OCI-LY7 (cell line): ENCODE results near the gene LPIN2. TPM values are rescaled to one million over a fixed set of nuclear protein-coding genes. Genes with fewer than 3 reads are reported as not detected.

Source experiments
- BruUV-seq: library from RNA; stranded (reverse); fragments of 400-500 nt; replicated peaks from 2 replicates; lab custom pipeline; 2021; lab: Mats Ljungman, UMichigan
- CTCF ChIA-PET: fragments of 300-600 bp; sonication (Branson Sonifier 250); formaldehyde crosslinking; loops from one replicate; lab custom pipeline; 2022; ENCODE audit warnings: antibody characterized with exemption; ENCODE audit not compliant: unreplicated experiment; lab: Charles Lee
- POLR2A ChIA-PET: fragments of 300-600 bp; sonication (Branson Sonifier 250); formaldehyde crosslinking; loops from one replicate; lab custom pipeline; 2022; ENCODE audit warnings: antibody characterized with exemption; lab: Charles Lee
- DNase-seq: peaks from one replicate; pipeline ENCODE4 v3.0.0-alpha.2; 2015; ENCODE audit warnings: low spot score
- H2AFZ ChIP-seq: fragments of 200-600 bp; sonication (generic), shearing (Covaris generic); 2 replicates; pipeline ENCODE4 v1.6.1; 2014; ENCODE audit warnings: mild to moderate bottlenecking, antibody characterized with exemption, low read length, moderate library complexity
- H3K27ac ChIP-seq: fragments of 200-600 bp; sonication (generic); 2 replicates; pipeline ENCODE4 v1.5.1; 2014; ENCODE audit warnings: mixed run types, low read depth, mild to moderate bottlenecking, moderate library complexity, low read length, inconsistent platforms; ENCODE audit not compliant: poor library complexity, severe bottlenecking
- H3K36me3 ChIP-seq: fragments of 200-600 bp; sonication (generic); 2 replicates; pipeline ENCODE4 v1.6.1; 2014; ENCODE audit warnings: mild to moderate bottlenecking, antibody characterized with exemption, low read length, moderate library complexity, mixed read lengths; ENCODE audit not compliant: insufficient read depth
- H3K4me1 ChIP-seq: fragments of 200-600 bp; sonication (generic); 2 replicates; pipeline ENCODE4 v1.5.1; 2014; ENCODE audit warnings: mild to moderate bottlenecking, low read length; ENCODE audit not compliant: insufficient read depth, poor library complexity, severe bottlenecking
- H3K4me2 ChIP-seq: fragments of 200-600 bp; sonication (generic); 2 replicates; pipeline ENCODE4 v1.6.1; 2014; ENCODE audit warnings: mild to moderate bottlenecking, low read length
- H3K4me3 ChIP-seq: fragments of 200-600 bp; sonication (generic); 2 replicates; pipeline ENCODE4 v1.5.1; 2014; ENCODE audit warnings: mild to moderate bottlenecking, low read depth, low read length; ENCODE audit not compliant: poor library complexity, severe bottlenecking
- H3K79me2 ChIP-seq: fragments of 200-600 bp; sonication (generic); 2 replicates; pipeline ENCODE4 v1.6.1; 2016; ENCODE audit warnings: low read depth, mild to moderate bottlenecking, low read length, moderate library complexity, mixed read lengths; ENCODE audit not compliant: insufficient read depth
- H3K9me2 ChIP-seq: fragments of 200-600 bp; sonication (generic); 2 replicates; pipeline ENCODE4 v1.6.1; 2016; ENCODE audit warnings: mild to moderate bottlenecking, low read length, mixed read lengths; ENCODE audit not compliant: insufficient read depth
- H3K9me3 ChIP-seq: fragments of 200-600 bp; sonication (generic); 2 replicates; pipeline ENCODE4 v1.6.1; 2014; ENCODE audit warnings: mild to moderate bottlenecking, mixed run types, low read length, mixed read lengths
- H4K20me1 ChIP-seq: fragments of 200-600 bp; sonication (generic); 2 replicates; pipeline ENCODE4 v1.6.1; 2014; ENCODE audit warnings: mild to moderate bottlenecking, antibody characterized with exemption, low read length, moderate library complexity, mixed read lengths; ENCODE audit not compliant: insufficient read depth
- EZH2phosphoT487 ChIP-seq: fragments of 200-600 bp; sonication (generic); IDR thresholded peaks from 2 replicates; pipeline ENCODE4 v1.6.1; 2018; ENCODE audit warnings: low read depth, borderline replicate concordance, mild to moderate bottlenecking, mixed run types, antibody characterized with exemption, low read length, moderate library complexity, mixed read lengths
- intact Hi-C: fragments of 100-400 bp; cut with micrococcal nuclease; formaldehyde crosslinking; loops from one replicate; pipeline ENCODE4 v1.10.0; 2022; ENCODE audit not compliant: unreplicated experiment
- total RNA-seq, 2 experiments: library from RNA; depleted of rRNA in 1 of 2; stranded (reverse); fragments of >200 nt in 1 of 2; shearing (Covaris generic) in 1 of 2; gene quantifications; 2 replicates each; pipeline ENCODE4 v1.2.3, GENCODE V29; 2014 to 2022
- TF ChIP-seq, protein P1 (sequence below): fragments of 200-600 bp; sonication (generic); conservative IDR thresholded peaks from 2 replicates; pipeline ENCODE4 v1.5.1; 2014; ENCODE audit warnings: mild to moderate bottlenecking, antibody characterized with exemption, low read length, moderate library complexity, mixed read lengths

Gene LPIN2
- total RNA-seq, 2 experiments from 2014 or later: 18.9 to 20.1 TPM

DNA sequence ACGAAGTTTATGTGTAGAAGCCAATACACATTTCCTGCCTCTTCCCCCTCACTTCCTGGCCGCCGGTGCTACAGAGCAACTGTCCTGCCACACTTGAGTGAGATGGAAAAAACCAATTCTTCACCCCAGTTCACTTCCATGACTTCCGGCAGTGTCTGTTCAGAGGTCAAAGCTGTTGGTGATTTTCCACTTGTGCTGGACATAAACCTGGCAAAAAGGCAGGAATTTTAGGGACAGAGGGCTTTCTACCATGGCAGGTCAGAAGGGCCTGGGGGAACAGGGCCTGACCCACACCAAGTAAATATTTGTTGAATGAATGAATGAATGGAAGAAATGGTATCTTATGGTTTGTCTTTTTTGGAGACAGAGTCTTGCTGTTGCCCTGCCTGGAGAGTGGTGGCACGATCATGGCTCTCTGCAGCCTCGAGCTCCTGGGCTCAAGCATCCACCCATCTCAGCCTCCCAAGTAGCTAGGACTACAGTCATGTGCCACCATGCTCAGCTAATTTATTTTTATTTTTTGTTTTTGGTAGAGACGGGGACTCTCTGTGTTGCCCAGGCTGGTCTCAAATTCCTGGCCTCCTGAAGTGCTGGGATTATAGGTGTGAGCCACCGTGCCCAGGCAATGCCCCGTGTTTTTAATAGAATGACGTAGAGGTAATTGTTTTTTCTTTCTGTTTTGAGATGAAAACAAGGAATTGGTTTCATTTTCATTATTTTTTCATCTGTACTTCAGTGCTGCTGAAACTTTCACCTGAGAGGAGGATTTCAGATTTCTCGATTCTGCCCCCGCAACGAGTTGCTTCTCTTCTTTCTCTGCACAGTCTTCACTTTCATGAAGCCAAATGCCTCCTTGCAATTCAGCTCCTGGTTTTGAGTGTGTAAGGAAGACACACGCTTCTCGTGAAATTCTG, 48.0 kb upstream of the LPIN2 start:
- intact Hi-C loops: no loop called here

DNA sequence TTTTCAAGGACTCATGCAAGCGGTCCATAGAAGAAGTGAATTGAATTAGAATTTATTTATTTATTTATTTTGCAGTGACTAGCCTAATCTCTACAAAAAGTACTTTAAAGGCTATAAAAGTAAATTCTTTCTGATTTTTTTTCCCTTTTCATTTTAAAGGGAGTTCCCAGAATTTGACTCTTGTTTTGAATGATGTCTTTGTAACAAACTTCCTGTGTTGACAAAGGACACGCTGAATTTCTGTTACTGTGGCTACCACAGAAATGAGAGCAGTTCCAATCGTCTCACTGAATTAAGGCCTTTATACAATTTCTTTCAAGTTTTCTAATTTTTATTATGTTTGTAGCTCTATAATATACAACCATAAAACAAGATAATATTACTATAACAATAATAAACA, 46.3 kb upstream of the LPIN2 start:
- Histone ChIP-seq H3K36me3 (no peaks in the 10 kb centered on the region), H3K27ac (no peak overlapping the region), H3K4me2 (no peak overlapping the region), H3K9me2 (no peaks in the 10 kb centered on the region), H3K4me1 (peaks cover 7% of the 10 kb centered on the region), H3K4me3 (no peak overlapping the region), H3K9me3 (no peaks in the 10 kb centered on the region), H4K20me1 (no peaks in the 10 kb centered on the region), H2AFZ (no peak overlapping the region), H3K79me2 (no peaks in the 10 kb centered on the region)
- no peak for DNase-seq
- BruUV-seq: no TSS peak
- TF ChIP-seq, protein P1, sequence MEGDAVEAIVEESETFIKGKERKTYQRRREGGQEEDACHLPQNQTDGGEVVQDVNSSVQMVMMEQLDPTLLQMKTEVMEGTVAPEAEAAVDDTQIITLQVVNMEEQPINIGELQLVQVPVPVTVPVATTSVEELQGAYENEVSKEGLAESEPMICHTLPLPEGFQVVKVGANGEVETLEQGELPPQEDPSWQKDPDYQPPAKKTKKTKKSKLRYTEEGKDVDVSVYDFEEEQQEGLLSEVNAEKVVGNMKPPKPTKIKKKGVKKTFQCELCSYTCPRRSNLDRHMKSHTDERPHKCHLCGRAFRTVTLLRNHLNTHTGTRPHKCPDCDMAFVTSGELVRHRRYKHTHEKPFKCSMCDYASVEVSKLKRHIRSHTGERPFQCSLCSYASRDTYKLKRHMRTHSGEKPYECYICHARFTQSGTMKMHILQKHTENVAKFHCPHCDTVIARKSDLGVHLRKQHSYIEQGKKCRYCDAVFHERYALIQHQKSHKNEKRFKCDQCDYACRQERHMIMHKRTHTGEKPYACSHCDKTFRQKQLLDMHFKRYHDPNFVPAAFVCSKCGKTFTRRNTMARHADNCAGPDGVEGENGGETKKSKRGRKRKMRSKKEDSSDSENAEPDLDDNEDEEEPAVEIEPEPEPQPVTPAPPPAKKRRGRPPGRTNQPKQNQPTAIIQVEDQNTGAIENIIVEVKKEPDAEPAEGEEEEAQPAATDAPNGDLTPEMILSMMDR: no peak
- TF ChIP-seq EZH2phosphoT487: no peak
- ChIA-PET POLR2A (interaction anchor here (1.2 kb wide), 1 partner anchor 13 kb away, joined by 4 read pairs; no protein-coding TSS in a partner anchor), CTCF (no interaction called here)
- intact Hi-C loops: no loop called here

More for the DNA sequence above, 48.0 kb upstream of the LPIN2 start:
- H3K79me2 ChIP-seq: no peaks in the 10 kb centered on the region
- TF ChIP-seq, protein P1: no peak
- no peak for TF ChIP-seq EZH2phosphoT487
- H2AFZ ChIP-seq: peak overlapping the region; percentile 71
- 0 out of 2 replicates have a peak overlapping the region, but pooled peaks have one; percentile 16 for H3K4me2 ChIP-seq
- ChIA-PET CTCF (interaction anchor here (0.6 kb wide), 1 partner anchor 102 kb away, joined by 3 read pairs; no protein-coding TSS in a partner anchor), POLR2A (no interaction called here)
- DNase-seq: peak; percentile 29
- H3K9me3 ChIP-seq: no peaks in the 10 kb centered on the region
- no peaks in the 10 kb centered on the region for H4K20me1 ChIP-seq
- peaks cover 7% of the 10 kb centered on the region for H3K4me1 ChIP-seq
- no peak overlapping the region for H3K4me3 ChIP-seq
- H3K36me3 ChIP-seq: no peaks in the 10 kb centered on the region
- H3K27ac ChIP-seq: no peak overlapping the region
- no peaks in the 10 kb centered on the region for H3K9me2 ChIP-seq
- no TSS peak for BruUV-seq
